Astrocyte (in vitro differentiated cells and primary cell): ENCODE results near the gene RALGPS2.

Source experiments
- EZH2 ChIP-seq: IDR thresholded peaks from 2 replicates; pipeline ENCODE4 v1.6.1; 2012; ENCODE audit warnings: mild to moderate bottlenecking, low read length, inconsistent platforms; ENCODE audit not compliant: insufficient read depth
- TF ChIP-seq, protein P1 (sequence below): IDR thresholded peaks from 2 replicates; pipeline ENCODE4 v1.5.1; 2011; ENCODE audit warnings: low read depth, mild to moderate bottlenecking, inconsistent platforms, low read length, moderate library complexity; ENCODE audit not compliant: insufficient read depth

DNA sequence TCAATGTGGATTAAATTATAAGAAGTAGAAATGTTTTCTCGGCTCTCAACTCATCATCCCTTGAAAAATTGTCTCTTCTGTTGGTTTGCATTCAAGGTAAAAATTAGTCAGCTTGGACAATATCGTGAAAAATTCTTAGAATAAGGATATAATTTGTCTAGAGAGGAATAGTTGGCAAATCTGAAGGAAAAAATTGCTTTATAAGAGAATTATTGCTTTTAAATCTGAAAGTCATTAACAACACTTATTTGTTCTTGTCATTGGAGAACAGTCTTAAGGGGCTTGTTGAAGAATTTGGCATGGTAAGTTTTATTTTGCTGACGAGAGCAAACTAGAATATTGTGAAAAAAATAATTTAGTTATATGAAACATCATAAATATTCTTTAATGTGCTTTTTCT lies 119.4 kb downstream of the RALGPS2 start:
- TF ChIP-seq, protein P1, sequence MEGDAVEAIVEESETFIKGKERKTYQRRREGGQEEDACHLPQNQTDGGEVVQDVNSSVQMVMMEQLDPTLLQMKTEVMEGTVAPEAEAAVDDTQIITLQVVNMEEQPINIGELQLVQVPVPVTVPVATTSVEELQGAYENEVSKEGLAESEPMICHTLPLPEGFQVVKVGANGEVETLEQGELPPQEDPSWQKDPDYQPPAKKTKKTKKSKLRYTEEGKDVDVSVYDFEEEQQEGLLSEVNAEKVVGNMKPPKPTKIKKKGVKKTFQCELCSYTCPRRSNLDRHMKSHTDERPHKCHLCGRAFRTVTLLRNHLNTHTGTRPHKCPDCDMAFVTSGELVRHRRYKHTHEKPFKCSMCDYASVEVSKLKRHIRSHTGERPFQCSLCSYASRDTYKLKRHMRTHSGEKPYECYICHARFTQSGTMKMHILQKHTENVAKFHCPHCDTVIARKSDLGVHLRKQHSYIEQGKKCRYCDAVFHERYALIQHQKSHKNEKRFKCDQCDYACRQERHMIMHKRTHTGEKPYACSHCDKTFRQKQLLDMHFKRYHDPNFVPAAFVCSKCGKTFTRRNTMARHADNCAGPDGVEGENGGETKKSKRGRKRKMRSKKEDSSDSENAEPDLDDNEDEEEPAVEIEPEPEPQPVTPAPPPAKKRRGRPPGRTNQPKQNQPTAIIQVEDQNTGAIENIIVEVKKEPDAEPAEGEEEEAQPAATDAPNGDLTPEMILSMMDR, result no peak
- TF ChIP-seq EZH2, result no peak
